ENCODE data around the gene HAND1.

The HAND1 gene

GRCh38 chr5:154505567-154505966, 27.5 kb upstream of the HAND1 start:
- DNase-seq (ENCODE audit: low spot score), result no peak

- DNase-seq (ENCODE audit: low spot score), result no peak
These were observed 25.6 kb upstream of the HAND1 start for GRCh38 chr5:154503698-154504039.

- no peak for DNase-seq (ENCODE audit: low spot score)
These were observed 24.2 kb upstream of the HAND1 start for GRCh38 chr5:154502180-154502579.

GRCh38 chr5:154501566-154501965, 23.5 kb upstream of the HAND1 start:
- DNase-seq (ENCODE audit: low spot score), result no peak

- no peak for DNase-seq (ENCODE audit: low spot score)
These were observed 21.0 kb upstream of the HAND1 start for GRCh38 chr5:154498994-154499393.

GRCh38 chr5:154498591-154498990, 20.6 kb upstream of the HAND1 start:
- no peak for DNase-seq (ENCODE audit: low spot score)

- DNase-seq (ENCODE audit: low spot score), result no peak
These were observed 16.0 kb upstream of the HAND1 start for GRCh38 chr5:154494036-154494435.

- no peak for DNase-seq (ENCODE audit: low spot score)
These were observed 15.2 kb upstream of the HAND1 start for GRCh38 chr5:154493274-154493673.

GRCh38 chr5:154491941-154492340, 13.9 kb upstream of the HAND1 start:
- no peak for DNase-seq (ENCODE audit: low spot score)

GRCh38 chr5:154487541-154487940, 9.5 kb upstream of the HAND1 start:
- no peak for DNase-seq (ENCODE audit: low spot score)

- DNase-seq (ENCODE audit: low spot score), result no peak
These were observed 8.4 kb upstream of the HAND1 start for GRCh38 chr5:154486427-154486866.

GRCh38 chr5:154485850-154486426, 7.9 kb upstream of the HAND1 start:
- no peak for DNase-seq (ENCODE audit: low spot score)

GRCh38 chr5:154485096-154485491, 7.1 kb upstream of the HAND1 start:
- no peak for DNase-seq (ENCODE audit: low spot score)

GRCh38 chr5:154484393-154485095, 6.5 kb upstream of the HAND1 start:
- DNase-seq (ENCODE audit: low spot score), result no peak

GRCh38 chr5:154483654-154484392, 5.8 kb upstream of the HAND1 start:
- DNase-seq (ENCODE audit: low spot score), result peak; percentile 62

- no peak for DNase-seq (ENCODE audit: low spot score)
These were observed 4.8 kb upstream of the HAND1 start for GRCh38 chr5:154482528-154483449.

GRCh38 chr5:154481584-154482381, 3.8 kb upstream of the HAND1 start:
- DNase-seq (ENCODE audit: low spot score), result no peak

GRCh38 chr5:154480847-154481246, 2.8 kb upstream of the HAND1 start:
- no peak for DNase-seq (ENCODE audit: low spot score)

GRCh38 chr5:154479944-154480750, 2.1 kb upstream of the HAND1 start:
- no peak for DNase-seq (ENCODE audit: low spot score)

GRCh38 chr5:154479160-154479943, 1.3 kb upstream of the HAND1 start:
- DNase-seq (ENCODE audit: low spot score), result no peak

All from ecto neural progenitor cell (in vitro differentiated cells).